H1 (cell line): Measurements from ENCODE around the gene TBC1D32. TPM values are rescaled to one million over a fixed set of nuclear protein-coding genes. Genes with fewer than 3 reads are reported as not detected.

Source experiments
- CTCF ChIA-PET: fragments of 300-600 bp; sonication (Branson Sonifier 250); formaldehyde crosslinking; loops from one replicate; lab custom pipeline; 2021; ENCODE audit not compliant: partially characterized antibody; lab: Charles Lee
- POLR2A ChIA-PET: fragments of 300-600 bp; sonication (Branson Sonifier 250); formaldehyde crosslinking; loops from one replicate; lab custom pipeline; 2021; ENCODE audit warnings: inconsistent platforms; ENCODE audit not compliant: partially characterized antibody; lab: Charles Lee
- DNase-seq, 2 experiments: peaks; one replicate each; pipeline versions ENCODE4 v3.0.0 to v3.0.0-alpha.2; 2010 to 2022; ENCODE audit warnings: low spot score in 2 of 2, low read depth in 1 of 2, mixed read lengths in 1 of 2
- FAIRE-seq: peaks from 2 replicates; lab custom pipeline; 2011; peaks lifted over from hg19 to GRCh38; lab: Jason Lieb, UNC
- H2AFZ ChIP-seq: 2 replicates; pipeline ENCODE4 v1.8.1; 2012; ENCODE audit warnings: low read length, inconsistent platforms
- H2AK5ac ChIP-seq: 2 replicates; pipeline ENCODE4 v1.6.1; 2013; ENCODE audit warnings: low read depth, low read length
- H2BK120ac ChIP-seq: replicated peaks from 2 replicates; pipeline ENCODE3; 2013; ENCODE audit warnings: low read depth, low read length, inconsistent platforms
- H2BK12ac ChIP-seq: 2 replicates; pipeline ENCODE4 v1.6.1; 2013; ENCODE audit warnings: low read depth, low read length
- H2BK15ac ChIP-seq: 2 replicates; pipeline ENCODE4 v1.6.1; 2013; ENCODE audit warnings: low read length
- H2BK20ac ChIP-seq: 2 replicates; pipeline ENCODE4 v1.6.1; 2013; ENCODE audit warnings: low read length
- H2BK5ac ChIP-seq: 2 replicates; pipeline ENCODE4 v1.6.1; 2013; ENCODE audit warnings: low read depth, low read length
- H3K14ac ChIP-seq: 2 replicates; pipeline ENCODE4 v1.6.1; 2013; ENCODE audit warnings: inconsistent platforms; ENCODE audit not compliant: insufficient read length
- H3K18ac ChIP-seq: 2 replicates; pipeline ENCODE4 v1.6.1; 2013; ENCODE audit warnings: low read length; ENCODE audit errors: extremely low read depth
- H3K23ac ChIP-seq: 2 replicates; pipeline ENCODE4 v1.6.1; 2013; ENCODE audit warnings: inconsistent platforms; ENCODE audit not compliant: insufficient read length
- H3K23me2 ChIP-seq: 2 replicates; pipeline ENCODE4 v1.6.1; 2013; ENCODE audit warnings: low read depth, low read length
- H3K27ac ChIP-seq: 2 replicates; pipeline ENCODE4 v1.6.1; 2011; ENCODE audit warnings: low read depth, low read length, inconsistent platforms
- H3K27me3 ChIP-seq, 4 experiments: replicated peaks in 1 of 4; 1 replicate in 1 of 4; 2 replicates in 3 of 4; pipeline versions ENCODE4 v1.6.1 to v1.8.1; 2011 to 2013; ENCODE audit warnings: low read length in 3 of 4, mild to moderate bottlenecking in 3 of 4, inconsistent platforms in 2 of 4, mixed read lengths in 2 of 4, moderate library complexity in 1 of 4; ENCODE audit not compliant: control insufficient read depth in 3 of 4, insufficient read depth in 3 of 4; ENCODE audit errors: extremely low read depth in 1 of 4
- H3K36me3 ChIP-seq, 4 experiments: 2 replicates each; pipeline versions ENCODE4 v1.6.1 to v1.8.1; 2011 to 2013; ENCODE audit warnings: mild to moderate bottlenecking in 4 of 4, low read length in 3 of 4, moderate library complexity in 2 of 4, control low read depth in 1 of 4, inconsistent platforms in 1 of 4; ENCODE audit not compliant: insufficient read depth in 4 of 4, control insufficient read depth in 2 of 4
- H3K4ac ChIP-seq: replicated peaks from 2 replicates; pipeline ENCODE3; 2013; ENCODE audit warnings: low read length, low read depth, mixed read lengths, inconsistent platforms; ENCODE audit not compliant: insufficient read length
- H3K4me1 ChIP-seq, 4 experiments: replicated peaks in 1 of 4; 1 replicate in 1 of 4; 2 replicates in 3 of 4; pipeline versions ENCODE4 v1.6.1 to v1.8.1; 2011 to 2013; ENCODE audit warnings: low read length in 3 of 4, inconsistent platforms in 2 of 4, mixed read lengths in 1 of 4; ENCODE audit not compliant: insufficient read depth in 4 of 4, control insufficient read depth in 3 of 4
- H3K4me2 ChIP-seq, 2 experiments: 2 replicates each; pipeline versions ENCODE4 v1.6.1 to v1.8.1; 2011 to 2013; ENCODE audit warnings: low read depth in 2 of 2, low read length in 2 of 2, control low read depth in 1 of 2, inconsistent platforms in 1 of 2, mild to moderate bottlenecking in 1 of 2; ENCODE audit not compliant: insufficient read depth in 1 of 2
- H3K4me3 ChIP-seq, 4 experiments: fragments of 200-600, 300-600 bp in 1 of 4; sonication (generic), shearing (Covaris generic), sonication (Bioruptor Twin) in 1 of 4; 2 replicates each; pipeline versions ENCODE4 v1.5.1 to v1.8.1; 2011 to 2016; ENCODE audit warnings: low read length in 4 of 4, low read depth in 3 of 4, control low read depth in 2 of 4, inconsistent platforms in 2 of 4, mild to moderate bottlenecking in 2 of 4, mixed read lengths in 1 of 4, moderate library complexity in 1 of 4; ENCODE audit not compliant: insufficient read depth in 2 of 4; ENCODE audit errors: extremely low read depth in 1 of 4
- H3K56ac ChIP-seq: replicated peaks from 2 replicates; pipeline ENCODE3; 2013; ENCODE audit warnings: low read depth, mild to moderate bottlenecking, mixed read lengths, low read length, inconsistent platforms; ENCODE audit not compliant: insufficient read length
- H3K79me1 ChIP-seq: 2 replicates; pipeline ENCODE4 v1.6.1; 2013; ENCODE audit warnings: low read depth, low read length, control low read depth
- H3K79me2 ChIP-seq, 2 experiments: 2 replicates each; pipeline versions ENCODE4 v1.6.1 to v1.8.1; 2012 to 2013; ENCODE audit warnings: low read length in 2 of 2, mild to moderate bottlenecking in 2 of 2, inconsistent platforms in 1 of 2; ENCODE audit not compliant: insufficient read depth in 2 of 2, control insufficient read depth in 1 of 2
- H3K9ac ChIP-seq, 4 experiments: replicated peaks in 1 of 4; 1 replicate in 1 of 4; 2 replicates in 3 of 4; pipeline versions ENCODE4 v1.6.1 to v1.8.1; 2011 to 2013; ENCODE audit warnings: low read depth in 3 of 4, low read length in 3 of 4, control low read depth in 2 of 4, mild to moderate bottlenecking in 2 of 4, moderate library complexity in 2 of 4, inconsistent platforms in 1 of 4; ENCODE audit errors: extremely low read depth in 1 of 4
- H3K9me3 ChIP-seq, 2 experiments: 2 replicates each; pipeline versions ENCODE4 v1.6.1 to v1.8.1; 2012 to 2013; ENCODE audit warnings: mild to moderate bottlenecking in 2 of 2, moderate library complexity in 2 of 2, control low read depth in 1 of 2, inconsistent platforms in 1 of 2, low read depth in 1 of 2, low read length in 1 of 2, mixed read lengths in 1 of 2; ENCODE audit not compliant: insufficient read depth in 2 of 2
- H4K20me1 ChIP-seq, 2 experiments: replicated peaks in 1 of 2; 2 replicates each; pipeline versions ENCODE3 to v1.8.1; 2011 to 2013; ENCODE audit warnings: inconsistent platforms in 2 of 2, low read length in 2 of 2, mild to moderate bottlenecking in 1 of 2; ENCODE audit not compliant: insufficient read depth in 2 of 2, control insufficient read depth in 1 of 2
- H4K5ac ChIP-seq: 2 replicates; pipeline ENCODE4 v1.6.1; 2013; ENCODE audit warnings: low read length, low read depth, mixed read lengths, inconsistent platforms; ENCODE audit not compliant: insufficient read length
- H4K8ac ChIP-seq: 2 replicates; pipeline ENCODE4 v1.8.0; 2013; ENCODE audit warnings: mild to moderate bottlenecking, moderate library complexity, low read length, inconsistent platforms; ENCODE audit not compliant: insufficient read depth; ENCODE audit errors: extremely low read depth
- H4K91ac ChIP-seq: replicated peaks from 2 replicates; pipeline ENCODE3; 2013; ENCODE audit warnings: low read length, mixed read lengths, inconsistent platforms; ENCODE audit not compliant: insufficient read length
- ASH2L ChIP-seq: fragments of 200-600, 300-600 bp; sonication (generic); IDR thresholded peaks from one replicate; pipeline ENCODE4 v1.7.1; 2017; ENCODE audit warnings: low read length
- CTBP2 ChIP-seq: IDR thresholded peaks from 2 replicates; pipeline ENCODE4 v1.7.0; 2011; ENCODE audit warnings: borderline replicate concordance, mild to moderate bottlenecking, moderate library complexity, mixed read lengths, low read length; ENCODE audit not compliant: insufficient read depth, insufficient read length
- E2F6 ChIP-seq: IDR thresholded peaks from 2 replicates; pipeline ENCODE4 v1.6.1; 2012; ENCODE audit warnings: inconsistent platforms
- HDAC2 ChIP-seq, 2 experiments: fragments of 300-600 bp in 1 of 2; sonication (generic) in 1 of 2; IDR thresholded peaks; 2 replicates each; pipeline ENCODE4 v1.6.1; 2011 to 2012; ENCODE audit warnings: low read depth in 2 of 2, low read length in 2 of 2, mild to moderate bottlenecking in 2 of 2, moderate library complexity in 2 of 2, borderline replicate concordance in 1 of 2, inconsistent platforms in 1 of 2
- JUN ChIP-seq: IDR thresholded peaks from 2 replicates; pipeline ENCODE4 v1.6.1; 2011; ENCODE audit warnings: low read depth, mild to moderate bottlenecking, improper control_type of control experiment, low read length
- NRF1 ChIP-seq: IDR thresholded peaks from 2 replicates; pipeline ENCODE4 v1.6.1; 2011; ENCODE audit warnings: mild to moderate bottlenecking, low read depth, low read length, improper control_type of control experiment
- PHF8 ChIP-seq: fragments of 200-600 bp; sonication (generic); conservative IDR thresholded peaks from 2 replicates; pipeline ENCODE4 v1.7.1; 2012; ENCODE audit warnings: low read depth, mild to moderate bottlenecking, inconsistent platforms, low read length, moderate library complexity
- RNF2 ChIP-seq: fragments of 200-900, 300-1000 bp; sonication (generic); IDR thresholded peaks from 2 replicates; pipeline ENCODE4 v1.7.1; 2016; ENCODE audit warnings: borderline replicate concordance, low read depth, mild to moderate bottlenecking, antibody characterized with exemption, low read length; ENCODE audit not compliant: poor library complexity, severe bottlenecking; ENCODE audit errors: missing control alignments
- SAP30 ChIP-seq: fragments of 300-600 bp; sonication (generic); IDR thresholded peaks from 2 replicates; pipeline ENCODE4 v1.7.1; 2012; ENCODE audit warnings: low read length, moderate library complexity, mild to moderate bottlenecking, inconsistent platforms; ENCODE audit not compliant: insufficient read depth, insufficient replicate concordance
- SIX5 ChIP-seq: IDR thresholded peaks from 2 replicates; pipeline ENCODE4 v1.6.1; 2011; ENCODE audit warnings: mild to moderate bottlenecking, low read depth, low read length
- WGBS, 2 experiments: shearing (Covaris generic) in 1 of 2; methylation state at CpG; one replicate each; pipeline versions ENCODE4 v1.1.6 to v1.1.7; 2013 to 2015; ENCODE audit warnings: low lambda C conversion rate in 2 of 2, mixed read lengths in 2 of 2, inconsistent platforms in 1 of 2, low coverage in 1 of 2, missing lambda C conversion rate in 1 of 2; ENCODE audit not compliant: insufficient replicate concordance in 2 of 2, insufficient coverage in 1 of 2, insufficient read length in 1 of 2; ENCODE audit errors: extremely low coverage in 1 of 2, missing lambda C conversion rate in 1 of 2; 5-methylcytosine and 5-hydroxymethylcytosine counted together
- polyA plus RNA-seq, 7 experiments: library from polyadenylated mRNA; depleted of rRNA in 3 of 7; stranded (reverse) in 5 of 7; unstranded in 2 of 7; fragments of >200 nt in 5 of 7; fragments of 200-250 nt in 2 of 7; gene quantifications; 1 replicate in 5 of 7; 2 replicates in 1 of 7; 4 replicates in 1 of 7; pipeline versions ENCODE4 v1.2.1 to v1.2.3, GENCODE V29; 2011 to 2013; ENCODE audit warnings: missing spikeins in 2 of 7, mixed read lengths in 2 of 7
- total RNA-seq: library from RNA; stranded (reverse); fragmentation: NEBNext Ultra II Directional; extraction: Animal tissue kit (Norgen Biotek cat#: 25700); gene quantifications from 2 replicates; pipeline ENCODE4 v1.2.1, GENCODE V29; 2021

The TBC1D32 gene
- total and polyA plus RNA-seq, 2 of the 8 experiments (the other 6 are each of a cell fraction or from before 2014, with no cell fraction given) = 5.3 to 7.1 TPM

DNA sequence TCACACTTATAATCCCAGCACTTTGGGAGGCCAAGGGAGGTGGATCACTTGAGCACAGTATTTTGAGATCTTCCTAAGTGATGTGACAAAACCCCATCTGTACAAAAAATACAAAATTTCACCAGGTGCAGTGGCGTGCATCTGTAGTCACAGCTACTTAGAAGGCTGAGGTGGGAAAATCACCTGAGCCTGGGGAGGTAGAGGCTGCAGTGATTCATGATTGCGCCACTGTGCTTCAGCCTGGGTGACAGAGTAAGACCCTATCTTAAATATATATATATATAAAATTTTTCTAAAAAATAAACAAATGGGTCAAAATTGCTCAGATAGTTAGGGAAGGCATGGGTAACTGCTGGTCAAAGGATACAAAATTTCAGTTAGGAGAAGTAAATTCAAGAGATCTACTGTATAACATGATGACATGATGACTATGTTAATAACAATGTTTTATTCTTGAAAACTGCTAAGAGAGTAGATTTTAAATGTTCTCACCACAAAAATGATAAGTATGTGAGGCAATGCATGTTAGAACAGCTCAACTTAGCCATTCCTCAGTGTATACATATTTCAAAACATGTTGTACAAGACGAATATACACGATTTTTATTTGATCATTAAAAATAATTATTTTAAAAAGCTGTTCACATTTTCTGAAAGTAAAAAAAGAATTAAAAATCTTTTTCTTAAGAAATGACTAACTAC, 24.4 kb downstream of the TBC1D32 start:
- Histone ChIP-seq H3K36me3 (no peaks in the 10 kb centered on the region; a peak in 1 of 8 replicates), H3K27ac (no peak overlapping the region), H2BK5ac (no peak overlapping the region), H4K20me1 (no peaks in the 10 kb centered on the region), H2AFZ (no peak overlapping the region), H2BK12ac (no peak overlapping the region), H3K23me2 (no peaks in the 10 kb centered on the region)
- WGBS, 2 experiments = 89% methylated on average over 4 of the region's 4 CpGs; no CpG with 5 or more reads in 1 of the 2 experiments
- no peak for TF ChIP-seq NRF1
- TF ChIP-seq CTBP2 = no peak
- TF ChIP-seq RNF2 = no peak
- TF ChIP-seq E2F6 = no peak
- TF ChIP-seq SIX5 = no peak
- no peak for TF ChIP-seq PHF8
- TF ChIP-seq HDAC2 (IDR thresholded peaks at IDR 0.05; ENCODE audit: borderline replicate concordance in 1 of 2, low read depth in 2 of 2, low read length in 2 of 2) = no peak
- TF ChIP-seq ASH2L = no peak
- no peak for TF ChIP-seq JUN
- TF ChIP-seq SAP30 = no peak
- TF ChIP-seq, all 59 proteins: peak for 0
- no peak overlapping the region for H2BK120ac ChIP-seq
- H3K9me3 ChIP-seq = no peaks in the 10 kb centered on the region
- H3K14ac ChIP-seq = no peak overlapping the region
- no peak overlapping the region for H3K23ac ChIP-seq
- H3K4ac ChIP-seq = no peak overlapping the region
- H2AK5ac ChIP-seq = no peak overlapping the region
- H3K79me2 ChIP-seq = no peaks in the 10 kb centered on the region
- H3K18ac ChIP-seq = no peak overlapping the region
- H3K4me1 ChIP-seq = no peaks in the 10 kb centered on the region
- DNase-seq = no peak
- no peak overlapping the region for H2BK20ac ChIP-seq
- no peak overlapping the region for H4K8ac ChIP-seq
- H3K9ac ChIP-seq = no peak overlapping the region
- no peak overlapping the region for H4K91ac ChIP-seq
- H3K4me3 ChIP-seq = no peak overlapping the region
- ChIA-PET CTCF (interaction anchor here (1.0 kb wide), 1 partner anchor 9 kb away, joined by 3 read pairs; no protein-coding TSS in a partner anchor), POLR2A (no interaction called here)
- H2BK15ac ChIP-seq = no peak overlapping the region
- H3K56ac ChIP-seq = no peak overlapping the region
- no peak overlapping the region for H3K4me2 ChIP-seq
- no peak overlapping the region for H4K5ac ChIP-seq
- H3K27me3 ChIP-seq = no peaks in the 10 kb centered on the region
- FAIRE-seq = no peak
- no peaks in the 10 kb centered on the region for H3K79me1 ChIP-seq
